DMS 273 treated with DMSO at 0.1 percent for 48 hours (cell line): Measurements from ENCODE around the gene MAPKAP1.

Experiments used
- DNase-seq: peaks from one replicate; lab custom pipeline; 2025; lab: John Stamatoyannopoulos, UW

Gene MAPKAP1

GRCh38 chr9:125536167-125536772, 170.7 kb downstream of the MAPKAP1 start:
- no peak for DNase-seq

GRCh38 chr9:125534971-125535701, 171.9 kb downstream of the MAPKAP1 start:
- no peak for DNase-seq

GRCh38 chr9:125532812-125533594, 174.0 kb downstream of the MAPKAP1 start:
- no peak for DNase-seq

- DNase-seq: no peak
These were observed 174.6 kb downstream of the MAPKAP1 start for GRCh38 chr9:125532412-125532811.

GRCh38 chr9:125529589-125530515, 177.2 kb downstream of the MAPKAP1 start:
- DNase-seq: no peak

- no peak for DNase-seq
These were observed 177.9 kb downstream of the MAPKAP1 start for GRCh38 chr9:125529107-125529506.

GRCh38 chr9:125527471-125528002, 179.5 kb downstream of the MAPKAP1 start:
- DNase-seq: no peak

- DNase-seq: no peak
These were observed 180.9 kb downstream of the MAPKAP1 start for GRCh38 chr9:125525921-125526631.

GRCh38 chr9:125524583-125525355, 182.2 kb downstream of the MAPKAP1 start:
- DNase-seq: no peak

- no peak for DNase-seq
These were observed 183.3 kb downstream of the MAPKAP1 start for GRCh38 chr9:125523681-125524080.

GRCh38 chr9:125522328-125522725, 184.7 kb downstream of the MAPKAP1 start:
- DNase-seq: no peak

GRCh38 chr9:125521462-125522327, 185.3 kb downstream of the MAPKAP1 start:
- no peak for DNase-seq

GRCh38 chr9:125519734-125520133, 187.3 kb downstream of the MAPKAP1 start:
- DNase-seq: no peak

- no peak for DNase-seq
These were observed 189.4 kb downstream of the MAPKAP1 start for GRCh38 chr9:125517577-125517976.

- no peak for DNase-seq
These were observed 190.7 kb downstream of the MAPKAP1 start for GRCh38 chr9:125515983-125516940.

GRCh38 chr9:125515281-125515680, 191.7 kb downstream of the MAPKAP1 start:
- DNase-seq: no peak

GRCh38 chr9:125514468-125514867, 192.5 kb downstream of the MAPKAP1 start:
- DNase-seq: no peak
